ENCODE data around the gene CTR9.

DNA sequence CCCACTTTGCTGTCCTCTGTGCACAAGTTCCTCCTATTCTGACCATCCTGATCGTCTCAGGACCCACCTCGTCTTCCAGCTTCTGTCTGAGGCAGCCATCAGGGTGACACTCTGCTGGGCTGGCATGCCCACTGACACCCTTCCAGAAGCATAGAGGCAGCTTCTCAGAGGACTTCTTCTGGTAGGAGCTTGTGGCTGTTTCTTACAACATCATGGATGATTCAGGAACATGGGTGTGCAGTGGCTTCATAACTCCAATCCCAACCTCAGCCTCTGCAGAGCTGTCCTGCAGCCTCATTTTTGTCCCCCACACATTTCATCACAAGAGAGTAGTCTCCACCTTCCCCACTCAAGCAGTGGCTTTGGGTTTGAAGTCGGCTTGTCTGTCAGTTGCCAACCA, 20.9 kb upstream of the CTR9 start:
- no peak for TF ChIP-seq SIN3A (IDR thresholded peaks at IDR 0.05; ENCODE audit: borderline replicate concordance, low read depth, low read length)
- TF ChIP-seq FOXM1 (IDR thresholded peaks at IDR 0.05; ENCODE audit: low read depth): no peak

Data from SK-N-SH (cell line).